ENCODE results near the gene IFT172. TPM values are rescaled to one million over a fixed set of nuclear protein-coding genes. Genes with fewer than 3 reads are reported as not detected.

Gene IFT172
- total and polyA plus RNA-seq, 2 donors (not counting 1 experiment from before 2014, with no cell fraction given), result 11.2 to 33.0 TPM

DNA sequence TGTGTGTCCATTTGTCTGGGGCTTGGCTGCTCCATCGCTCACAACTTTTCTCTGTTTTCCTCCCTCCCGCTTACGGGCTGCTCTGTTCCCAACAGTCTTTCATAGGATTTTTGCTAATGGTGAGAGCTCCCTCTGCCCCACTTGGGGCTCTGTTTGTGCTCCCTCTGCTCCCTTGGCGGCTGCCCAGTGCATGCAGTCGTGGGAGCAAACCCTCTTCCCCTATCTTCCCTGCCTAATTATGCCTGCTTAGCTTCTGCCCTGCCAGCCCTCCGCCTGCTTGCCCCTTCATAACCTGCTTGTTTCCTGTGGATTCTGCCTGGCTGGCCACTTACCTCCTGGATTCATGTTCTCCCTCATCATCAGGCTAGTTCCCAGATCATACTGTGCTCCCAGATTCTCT lies 53.9 kb downstream of the IFT172 start:
- H3K36me3 ChIP-seq (ENCODE audit: control insufficient read depth, insufficient read depth, low read length), result peaks cover 19% of the 10 kb centered on the region
- TF ChIP-seq EZH2 (IDR thresholded peaks at IDR 0.05; ENCODE audit: low read length, missing control alignments), result no peak
- TF ChIP-seq, protein P1, sequence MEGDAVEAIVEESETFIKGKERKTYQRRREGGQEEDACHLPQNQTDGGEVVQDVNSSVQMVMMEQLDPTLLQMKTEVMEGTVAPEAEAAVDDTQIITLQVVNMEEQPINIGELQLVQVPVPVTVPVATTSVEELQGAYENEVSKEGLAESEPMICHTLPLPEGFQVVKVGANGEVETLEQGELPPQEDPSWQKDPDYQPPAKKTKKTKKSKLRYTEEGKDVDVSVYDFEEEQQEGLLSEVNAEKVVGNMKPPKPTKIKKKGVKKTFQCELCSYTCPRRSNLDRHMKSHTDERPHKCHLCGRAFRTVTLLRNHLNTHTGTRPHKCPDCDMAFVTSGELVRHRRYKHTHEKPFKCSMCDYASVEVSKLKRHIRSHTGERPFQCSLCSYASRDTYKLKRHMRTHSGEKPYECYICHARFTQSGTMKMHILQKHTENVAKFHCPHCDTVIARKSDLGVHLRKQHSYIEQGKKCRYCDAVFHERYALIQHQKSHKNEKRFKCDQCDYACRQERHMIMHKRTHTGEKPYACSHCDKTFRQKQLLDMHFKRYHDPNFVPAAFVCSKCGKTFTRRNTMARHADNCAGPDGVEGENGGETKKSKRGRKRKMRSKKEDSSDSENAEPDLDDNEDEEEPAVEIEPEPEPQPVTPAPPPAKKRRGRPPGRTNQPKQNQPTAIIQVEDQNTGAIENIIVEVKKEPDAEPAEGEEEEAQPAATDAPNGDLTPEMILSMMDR (conservative IDR thresholded peaks at IDR 0.05 in 1 of 2, IDR thresholded peaks at IDR 0.05 in 1 of 2; ENCODE audit: low read depth in 1 of 2, low read length in 2 of 2), result no peak
- no peak overlapping the region for H2AFZ ChIP-seq (ENCODE audit: low read length)
- H3K27ac ChIP-seq (ENCODE audit: insufficient read depth, low read length), result no peak overlapping the region
- H3K27me3 ChIP-seq (ENCODE audit: control insufficient read depth, insufficient read depth, low read length), result no peaks in the 10 kb centered on the region
- H3K9me3 ChIP-seq (ENCODE audit: control insufficient read depth, insufficient read depth, low read depth, low read length), result no peaks in the 10 kb centered on the region
- H3K9ac ChIP-seq (ENCODE audit: insufficient read depth, low read length), result no peak overlapping the region
- H3K4me2 ChIP-seq (ENCODE audit: extremely low read depth, insufficient read depth, low read length), result no peak overlapping the region
- peaks cover 23% of the 10 kb centered on the region for H3K79me2 ChIP-seq (ENCODE audit: control insufficient read depth, insufficient read depth, low read length)
- no peaks in the 10 kb centered on the region for H4K20me1 ChIP-seq (ENCODE audit: control insufficient read depth, extremely low read depth, insufficient read depth, low read length)
- H3K4me3 ChIP-seq (replicated peaks in 1 of 4; ENCODE audit: control extremely low read depth in 1 of 4, insufficient read depth in 1 of 4, low read depth in 3 of 4, low read length in 4 of 4), result no peak overlapping the region
- DNase-seq (ENCODE audit: low read depth in 2 of 2), result no peak
- H3K4me1 ChIP-seq (ENCODE audit: control insufficient read depth, extremely low read depth, insufficient read depth, low read length), result peaks cover under 1% of the 10 kb centered on the region

DNA sequence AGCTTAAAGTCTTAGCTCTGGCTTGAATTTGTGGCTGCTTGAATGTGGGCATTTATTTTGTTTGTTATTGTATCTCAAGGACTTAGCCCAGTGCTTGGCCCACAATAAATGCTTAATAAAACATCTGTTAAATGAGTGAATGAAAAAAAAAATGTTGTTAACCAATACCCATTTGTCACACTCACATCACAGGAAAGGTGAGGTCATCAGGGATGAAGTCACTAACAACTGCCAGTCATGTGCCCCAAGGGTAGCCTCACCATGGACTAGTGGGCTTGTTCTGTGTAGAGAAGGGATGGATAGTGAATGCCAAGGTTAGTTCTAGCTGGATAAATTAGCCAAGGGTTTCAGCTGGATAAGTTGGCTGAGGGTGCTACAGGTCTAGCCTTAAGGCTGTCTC lies 58.1 kb downstream of the IFT172 start:
- no peak for TF ChIP-seq EZH2 (IDR thresholded peaks at IDR 0.05; ENCODE audit: low read length, missing control alignments)
- TF ChIP-seq, protein P1 (conservative IDR thresholded peaks at IDR 0.05 in 1 of 2, IDR thresholded peaks at IDR 0.05 in 1 of 2; ENCODE audit: low read depth in 1 of 2, low read length in 2 of 2), result no peak
- no peak overlapping the region for H3K27ac ChIP-seq (ENCODE audit: insufficient read depth, low read length)
- peaks cover 6% of the 10 kb centered on the region for H3K4me1 ChIP-seq (ENCODE audit: control insufficient read depth, extremely low read depth, insufficient read depth, low read length)
- H3K79me2 ChIP-seq (ENCODE audit: control insufficient read depth, insufficient read depth, low read length), result peaks cover 38% of the 10 kb centered on the region
- H3K4me3 ChIP-seq (replicated peaks in 1 of 4; ENCODE audit: control extremely low read depth in 1 of 4, insufficient read depth in 1 of 4, low read depth in 3 of 4, low read length in 4 of 4), result no peak overlapping the region
- H3K9ac ChIP-seq (ENCODE audit: insufficient read depth, low read length), result no peak overlapping the region
- H4K20me1 ChIP-seq (ENCODE audit: control insufficient read depth, extremely low read depth, insufficient read depth, low read length), result no peaks in the 10 kb centered on the region
- H3K27me3 ChIP-seq (ENCODE audit: control insufficient read depth, insufficient read depth, low read length), result no peaks in the 10 kb centered on the region
- no peak overlapping the region for H2AFZ ChIP-seq (ENCODE audit: low read length)
- no peaks in the 10 kb centered on the region for H3K9me3 ChIP-seq (ENCODE audit: control insufficient read depth, insufficient read depth, low read depth, low read length)
- DNase-seq (ENCODE audit: low read depth in 2 of 2), result peak; percentile 19 to 66
- peaks cover 7% of the 10 kb centered on the region for H3K36me3 ChIP-seq (ENCODE audit: control insufficient read depth, insufficient read depth, low read length)
- no peak overlapping the region for H3K4me2 ChIP-seq (ENCODE audit: extremely low read depth, insufficient read depth, low read length)

DNA sequence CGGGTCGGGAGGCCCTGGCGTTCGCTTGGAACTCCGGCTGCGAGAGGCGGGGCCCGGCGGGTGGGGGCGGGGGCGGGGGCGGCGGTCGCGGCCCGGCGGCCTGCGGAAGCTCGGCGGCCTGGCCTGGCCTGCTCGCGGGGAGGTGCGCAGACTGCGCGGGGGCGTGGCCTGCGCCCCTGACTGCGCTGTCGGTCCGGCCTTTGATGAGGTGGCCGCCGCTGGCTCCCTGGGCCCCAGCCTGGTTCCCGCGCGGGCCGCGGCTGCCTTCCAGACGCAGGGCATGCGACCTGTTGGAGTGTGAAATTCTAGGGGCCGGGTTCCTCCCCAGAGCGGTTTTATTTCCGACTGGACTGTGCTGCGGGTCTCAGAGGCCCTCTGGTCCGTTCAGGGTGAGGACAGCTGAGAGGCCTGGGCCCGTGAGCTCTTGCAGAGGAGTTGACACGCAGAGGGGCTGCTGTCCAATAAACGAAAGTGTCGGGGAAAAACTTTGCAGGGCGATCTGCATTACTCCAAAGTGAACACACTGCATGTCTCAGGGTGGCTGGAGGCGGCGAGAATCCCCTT lies 60.5 kb downstream of the IFT172 start:
- H3K27me3 ChIP-seq (ENCODE audit: control insufficient read depth, insufficient read depth, low read length), result no peaks in the 10 kb centered on the region
- peak overlapping the region; percentile 87 for H3K27ac ChIP-seq (ENCODE audit: insufficient read depth, low read length)
- peaks cover 38% of the 10 kb centered on the region for H3K79me2 ChIP-seq (ENCODE audit: control insufficient read depth, insufficient read depth, low read length)
- H3K9ac ChIP-seq (ENCODE audit: insufficient read depth, low read length), result peak overlapping the region; percentile 94
- H4K20me1 ChIP-seq (ENCODE audit: control insufficient read depth, extremely low read depth, insufficient read depth, low read length), result no peaks in the 10 kb centered on the region
- peaks cover 6% of the 10 kb centered on the region for H3K4me1 ChIP-seq (ENCODE audit: control insufficient read depth, extremely low read depth, insufficient read depth, low read length)
- TF ChIP-seq, protein P1 (conservative IDR thresholded peaks at IDR 0.05 in 1 of 2, IDR thresholded peaks at IDR 0.05 in 1 of 2; ENCODE audit: low read depth in 1 of 2, low read length in 2 of 2), result no peak
- no peak for TF ChIP-seq EZH2 (IDR thresholded peaks at IDR 0.05; ENCODE audit: low read length, missing control alignments)
- no peaks in the 10 kb centered on the region for H3K36me3 ChIP-seq (ENCODE audit: control insufficient read depth, insufficient read depth, low read length)
- no peaks in the 10 kb centered on the region for H3K9me3 ChIP-seq (ENCODE audit: control insufficient read depth, insufficient read depth, low read depth, low read length)
- peak overlapping the region; percentile 95 for H3K4me2 ChIP-seq (ENCODE audit: extremely low read depth, insufficient read depth, low read length)
- peak; percentile 82 to 88 for DNase-seq (ENCODE audit: low read depth in 2 of 2)
- H2AFZ ChIP-seq (ENCODE audit: low read length), result peak overlapping the region; percentile 31
- H3K4me3 ChIP-seq (replicated peaks in 1 of 4; ENCODE audit: control extremely low read depth in 1 of 4, insufficient read depth in 1 of 4, low read depth in 3 of 4, low read length in 4 of 4), result peak overlapping the region; percentile 89 to 95 (median 94)
